Neutrophil (primary cell): ENCODE results near the gene SLC5A1.
"Not testable (repeated sequence)": the region's sequence is repeated elsewhere in the genome, so short reads cannot be mapped to it uniquely, and the experiment has no call there.

Source experiments
- H3K27ac ChIP-seq: fragments of 200-600 bp; sonication (generic); 2 replicates; pipeline ENCODE4 v1.5.1; 2016; ENCODE audit warnings: mild to moderate bottlenecking, moderate library complexity
- H3K27me3 ChIP-seq: fragments of 200-600 bp; sonication (generic); 2 replicates; pipeline ENCODE4 v1.6.0; 2016; ENCODE audit warnings: mild to moderate bottlenecking
- H3K36me3 ChIP-seq: fragments of 200-600 bp; sonication (generic); 2 replicates; pipeline ENCODE4 v1.5.1; 2017
- H3K4me1 ChIP-seq, 2 experiments: fragments of 200-600 bp in 1 of 2; sonication (generic) in 1 of 2; 1 replicate in 1 of 2; 2 replicates in 1 of 2; pipeline versions ENCODE4 v1.5.1 to v1.6.1; 2013 to 2016; ENCODE audit warnings: low read depth in 1 of 2, low read length in 1 of 2, mild to moderate bottlenecking in 1 of 2, moderate library complexity in 1 of 2; ENCODE audit not compliant: control insufficient read depth in 1 of 2, insufficient read depth in 1 of 2
- H3K4me3 ChIP-seq, 2 experiments: fragments of 200-600 bp in 1 of 2; sonication (generic) in 1 of 2; 1 replicate in 1 of 2; 2 replicates in 1 of 2; pipeline ENCODE4 v1.5.1; 2013 to 2016; ENCODE audit warnings: low read depth in 1 of 2, low read length in 1 of 2, mild to moderate bottlenecking in 1 of 2, moderate library complexity in 1 of 2
- H3K9me3 ChIP-seq: fragments of 200-600 bp; sonication (generic); 2 replicates; pipeline ENCODE4 v1.5.1; 2016
- TF ChIP-seq, protein P1 (sequence below): fragments of 200-600 bp; sonication (generic); IDR thresholded peaks from 2 replicates; pipeline ENCODE4 v1.5.1; 2016; ENCODE audit warnings: antibody characterized with exemption

SLC5A1 gene

GRCh38 chr22:32138576-32138975, 95.5 kb downstream of the SLC5A1 start:
- H3K9me3 ChIP-seq, H3K36me3 ChIP-seq, H3K27me3 ChIP-seq: not testable (repeated sequence)
- peaks cover 6 to 15% of the 10 kb centered on the region in 2 experiments for H3K4me1 ChIP-seq
- peak overlapping the region; percentile 48 for H3K27ac ChIP-seq
- H3K4me3 ChIP-seq = peak overlapping the region in 1 of 2 experiments; percentile 53

GRCh38 chr22:32140688-32141087, 97.6 kb downstream of the SLC5A1 start:
- TF ChIP-seq, protein P1, sequence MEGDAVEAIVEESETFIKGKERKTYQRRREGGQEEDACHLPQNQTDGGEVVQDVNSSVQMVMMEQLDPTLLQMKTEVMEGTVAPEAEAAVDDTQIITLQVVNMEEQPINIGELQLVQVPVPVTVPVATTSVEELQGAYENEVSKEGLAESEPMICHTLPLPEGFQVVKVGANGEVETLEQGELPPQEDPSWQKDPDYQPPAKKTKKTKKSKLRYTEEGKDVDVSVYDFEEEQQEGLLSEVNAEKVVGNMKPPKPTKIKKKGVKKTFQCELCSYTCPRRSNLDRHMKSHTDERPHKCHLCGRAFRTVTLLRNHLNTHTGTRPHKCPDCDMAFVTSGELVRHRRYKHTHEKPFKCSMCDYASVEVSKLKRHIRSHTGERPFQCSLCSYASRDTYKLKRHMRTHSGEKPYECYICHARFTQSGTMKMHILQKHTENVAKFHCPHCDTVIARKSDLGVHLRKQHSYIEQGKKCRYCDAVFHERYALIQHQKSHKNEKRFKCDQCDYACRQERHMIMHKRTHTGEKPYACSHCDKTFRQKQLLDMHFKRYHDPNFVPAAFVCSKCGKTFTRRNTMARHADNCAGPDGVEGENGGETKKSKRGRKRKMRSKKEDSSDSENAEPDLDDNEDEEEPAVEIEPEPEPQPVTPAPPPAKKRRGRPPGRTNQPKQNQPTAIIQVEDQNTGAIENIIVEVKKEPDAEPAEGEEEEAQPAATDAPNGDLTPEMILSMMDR = peak; percentile 48
- not testable (repeated sequence) for H3K27ac ChIP-seq, H3K27me3 ChIP-seq, H3K4me3 ChIP-seq, H3K9me3 ChIP-seq, H3K36me3 ChIP-seq
- peaks cover 6 to 26% of the 10 kb centered on the region in 2 experiments for H3K4me1 ChIP-seq

DNA sequence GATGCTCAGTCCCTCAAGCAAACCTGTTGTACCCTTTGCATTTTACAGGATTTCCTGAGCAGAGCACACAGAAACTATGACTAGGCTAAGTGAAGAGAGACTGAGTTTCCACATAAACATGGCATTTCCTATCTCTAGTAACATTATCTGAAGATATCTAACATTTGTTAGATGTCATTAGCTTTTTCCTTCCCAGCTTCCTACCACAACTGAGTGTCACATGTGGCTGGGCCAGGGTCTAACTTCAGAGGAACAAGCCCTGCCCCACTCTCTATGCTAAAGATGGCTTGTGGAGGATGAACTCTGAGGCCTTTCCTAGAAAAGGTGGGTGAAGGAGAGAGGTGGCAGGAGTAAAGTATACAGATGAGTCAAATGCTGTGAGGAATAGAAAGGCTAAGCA, 99.5 kb downstream of the SLC5A1 start:
- Histone ChIP-seq H3K4me1 (peaks cover 6 to 24% of the 10 kb centered on the region in 2 experiments), H3K27ac (no peak overlapping the region), H3K27me3 (no peaks in the 10 kb centered on the region), H3K4me3 (no peak overlapping the region), H3K9me3 (peaks cover 6% of the 10 kb centered on the region), H3K36me3 (no peaks in the 10 kb centered on the region)
- TF ChIP-seq, protein P1 = no peak

DNA sequence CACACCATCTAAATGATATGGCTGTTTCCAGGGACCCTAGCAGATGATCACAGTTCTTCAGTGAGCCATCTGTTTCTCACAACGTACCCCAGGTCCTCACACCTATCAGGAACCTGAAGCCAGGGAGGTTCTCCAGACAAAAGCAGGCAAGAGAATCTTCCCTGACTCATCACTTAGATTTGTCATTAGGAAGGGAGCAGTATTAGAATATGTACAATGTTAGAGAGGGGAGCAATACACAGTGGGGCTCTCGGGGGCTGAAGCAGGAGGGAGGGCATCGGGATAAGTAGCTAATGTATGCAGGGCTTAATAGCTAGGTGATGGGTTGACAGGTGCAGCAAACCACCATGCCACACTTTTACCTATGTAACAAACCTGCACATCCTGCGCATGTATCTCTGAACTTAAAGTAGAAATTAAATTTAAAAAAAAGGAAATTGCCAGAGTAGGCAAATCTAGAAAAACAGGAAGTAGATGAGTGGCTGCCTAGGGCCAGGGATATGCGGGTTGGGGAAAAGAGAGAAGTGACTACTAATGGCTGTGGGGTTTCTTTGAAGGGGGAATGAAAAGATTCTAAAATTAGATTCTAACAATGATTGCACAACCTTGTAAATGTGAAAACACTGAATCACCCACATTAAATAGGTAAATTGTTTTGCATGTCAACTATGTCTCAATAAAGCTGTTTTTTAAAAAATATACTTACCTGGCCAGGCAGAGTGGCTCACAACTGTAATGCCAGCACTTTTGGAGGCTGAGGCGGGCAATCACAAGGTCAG, 101.6 kb downstream of the SLC5A1 start:
- Histone ChIP-seq H3K27me3 (no peaks in the 10 kb centered on the region), H3K36me3 (no peaks in the 10 kb centered on the region), H3K27ac (peak overlapping the region; percentile 31), H3K4me1 (peaks cover 0 to 10% of the 10 kb centered on the region in 2 experiments), H3K4me3 (no peak overlapping the region), H3K9me3 (peaks cover 6% of the 10 kb centered on the region)
- TF ChIP-seq, protein P1 = no peak

DNA sequence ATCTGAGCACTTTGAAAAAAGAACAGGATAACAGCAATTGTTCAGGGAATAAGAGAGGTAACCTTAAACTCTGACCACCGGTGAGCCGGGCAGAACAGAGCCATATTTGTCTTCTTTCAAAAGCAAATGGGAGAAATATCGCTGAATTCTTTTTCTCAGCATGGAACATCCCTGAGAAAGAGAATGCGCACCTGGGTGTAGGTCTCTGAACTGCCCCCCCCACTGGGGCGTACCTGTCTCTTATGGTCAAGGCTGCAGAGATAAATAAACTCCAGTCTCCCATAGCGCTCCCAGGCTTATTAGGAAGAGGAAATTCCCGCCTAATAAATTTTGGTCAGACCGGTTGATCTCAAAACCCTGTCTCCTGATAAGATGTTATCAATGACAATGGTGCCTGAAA, 104.1 kb downstream of the SLC5A1 start:
- not testable (repeated sequence) for H3K4me3 ChIP-seq, H3K36me3 ChIP-seq, H3K27ac ChIP-seq, H3K9me3 ChIP-seq, H3K27me3 ChIP-seq
- peaks cover 0 to 10% of the 10 kb centered on the region in 2 experiments for H3K4me1 ChIP-seq

GRCh38 chr22:32148372-32148771, 105.3 kb downstream of the SLC5A1 start:
- H3K4me3 ChIP-seq, H3K36me3 ChIP-seq, H3K9me3 ChIP-seq, H3K27ac ChIP-seq, H3K27me3 ChIP-seq: not testable (repeated sequence)
- peaks cover 0 to 10% of the 10 kb centered on the region in 2 experiments for H3K4me1 ChIP-seq

- not testable (repeated sequence) for H3K27ac ChIP-seq, H3K9me3 ChIP-seq, H3K27me3 ChIP-seq, H3K4me1 ChIP-seq, H3K36me3 ChIP-seq, H3K4me3 ChIP-seq
These were observed 107.6 kb downstream of the SLC5A1 start for GRCh38 chr22:32150647-32151046.

- H3K27me3 ChIP-seq, H3K4me1 ChIP-seq, H3K27ac ChIP-seq, H3K9me3 ChIP-seq, H3K4me3 ChIP-seq, H3K36me3 ChIP-seq: not testable (repeated sequence)
These were observed 108.6 kb downstream of the SLC5A1 start for GRCh38 chr22:32151641-32152040.

DNA sequence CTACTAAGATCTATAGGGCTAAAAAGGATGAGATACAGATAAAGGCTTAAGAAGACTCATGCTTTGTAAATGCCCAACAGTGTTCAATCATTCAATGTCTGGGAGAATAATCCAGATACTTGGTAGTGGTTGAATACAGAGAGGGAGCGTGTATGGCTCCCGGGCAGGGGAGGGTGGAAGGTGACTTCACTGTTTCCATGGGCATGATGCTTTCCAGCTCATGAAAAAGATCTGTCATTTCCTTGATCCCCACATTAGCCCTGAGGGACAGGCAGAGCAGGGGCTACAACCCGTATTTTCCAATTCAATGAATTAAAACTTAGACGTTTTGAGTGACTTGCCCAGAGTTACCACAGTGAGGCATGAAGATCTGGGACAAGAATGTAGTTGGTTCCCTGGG, 111.7 kb downstream of the SLC5A1 start:
- H3K27me3 ChIP-seq, H3K36me3 ChIP-seq, H3K4me1 ChIP-seq: not testable (repeated sequence)

GRCh38 chr22:32157632-32158031, 114.6 kb downstream of the SLC5A1 start:
- not testable (repeated sequence) for H3K9me3 ChIP-seq, H3K27me3 ChIP-seq, H3K36me3 ChIP-seq, H3K4me3 ChIP-seq, H3K4me1 ChIP-seq, H3K27ac ChIP-seq

More for the DNA sequence above, 111.7 kb downstream of the SLC5A1 start:
- H3K9me3 ChIP-seq, H3K4me3 ChIP-seq, H3K27ac ChIP-seq: not testable (repeated sequence)
